Hepatocyte (in vitro differentiated cells): ENCODE data around the gene FALEC. TPM values are rescaled to one million over a fixed set of nuclear protein-coding genes. Genes with fewer than 3 reads are reported as not detected.

ENCODE experiments used
- DNase-seq: peaks from one replicate; pipeline ENCODE4 v3.0.0-alpha.2; 2016; ENCODE audit warnings: low spot score
- H2AFZ ChIP-seq: fragments of 200-600 bp; sonication (generic); 2 replicates; pipeline ENCODE4 v1.6.0; 2016; ENCODE audit warnings: antibody characterized with exemption, mild to moderate bottlenecking
- H3K27ac ChIP-seq: fragments of 200-600 bp; sonication (generic); 2 replicates; pipeline ENCODE4 v1.5.1; 2016; ENCODE audit warnings: mild to moderate bottlenecking
- H3K27me3 ChIP-seq: fragments of 200-600 bp; sonication (generic); 2 replicates; pipeline ENCODE4 v1.6.1; 2016
- H3K36me3 ChIP-seq: fragments of 200-600 bp; sonication (generic); replicated peaks from 2 replicates; pipeline ENCODE4 v1.5.1; 2016; ENCODE audit warnings: low read depth; ENCODE audit not compliant: insufficient read depth
- H3K4me1 ChIP-seq: fragments of 200-600 bp; sonication (generic); 2 replicates; pipeline ENCODE4 v1.5.1; 2016; ENCODE audit warnings: mild to moderate bottlenecking, moderate library complexity; ENCODE audit not compliant: insufficient read depth
- H3K4me2 ChIP-seq: fragments of 200-600 bp; sonication (generic); 2 replicates; pipeline ENCODE4 v1.6.0; 2016
- H3K4me3 ChIP-seq: fragments of 200-600 bp; sonication (generic); 2 replicates; pipeline ENCODE4 v1.5.1; 2016; ENCODE audit warnings: mild to moderate bottlenecking
- H3K79me2 ChIP-seq: fragments of 200-600 bp; sonication (generic); 2 replicates; pipeline ENCODE4 v1.6.0; 2017; ENCODE audit warnings: mild to moderate bottlenecking
- H3K9me2 ChIP-seq: fragments of 200-600 bp; sonication (generic); replicated peaks from 2 replicates; pipeline ENCODE4 v1.6.0; 2017; ENCODE audit warnings: mild to moderate bottlenecking; ENCODE audit not compliant: insufficient read depth
- H3K9me3 ChIP-seq: fragments of 200-600 bp; sonication (generic); 2 replicates; pipeline ENCODE4 v1.5.1; 2016; ENCODE audit warnings: low read depth, mild to moderate bottlenecking
- H4K20me1 ChIP-seq: fragments of 200-600 bp; sonication (generic); 2 replicates; pipeline ENCODE4 v1.6.0; 2016; ENCODE audit warnings: mild to moderate bottlenecking; ENCODE audit not compliant: insufficient read depth, poor library complexity, severe bottlenecking
- EZH2 ChIP-seq: fragments of 200-600 bp; sonication (generic); IDR thresholded peaks from 2 replicates; pipeline ENCODE4 v1.6.1; 2016; ENCODE audit warnings: antibody characterized with exemption, mild to moderate bottlenecking, borderline replicate concordance
- EZH2phosphoT487 ChIP-seq: fragments of 200-600 bp; sonication (generic); IDR thresholded peaks from one replicate; pipeline ENCODE4 v1.6.1; 2018; ENCODE audit warnings: antibody characterized with exemption, mild to moderate bottlenecking, low read depth, moderate library complexity; ENCODE audit not compliant: unreplicated experiment, severe bottlenecking
- WGBS: methylation state at CpG from one replicate; pipeline ENCODE4 v1.1.6; 2016; ENCODE audit warnings: low lambda C conversion rate; ENCODE audit errors: missing lambda C conversion rate; 5-methylcytosine and 5-hydroxymethylcytosine counted together
- polyA plus RNA-seq: library from polyadenylated mRNA; unstranded; fragments of >200 nt; fragmentation: Nextera tagmentation; extraction: Ambion mirVana; gene quantifications from 2 replicates; pipeline ENCODE4 v1.2.1, GENCODE V29; 2016
- total RNA-seq: library from RNA; depleted of rRNA; stranded (reverse); fragments of >200 nt; gene quantifications from 2 replicates; pipeline ENCODE4 v1.2.3, GENCODE V29; 2014
- TF ChIP-seq, protein P1 (sequence below): fragments of 200-600 bp; sonication (generic); IDR thresholded peaks from 2 replicates; pipeline ENCODE4 v1.5.1; 2016; ENCODE audit warnings: antibody characterized with exemption, mild to moderate bottlenecking; ENCODE audit not compliant: poor library complexity

The FALEC gene
- total and polyA plus RNA-seq, 2 experiments from 2014 or later, result 0.39 TPM; not detected in 1

DNA sequence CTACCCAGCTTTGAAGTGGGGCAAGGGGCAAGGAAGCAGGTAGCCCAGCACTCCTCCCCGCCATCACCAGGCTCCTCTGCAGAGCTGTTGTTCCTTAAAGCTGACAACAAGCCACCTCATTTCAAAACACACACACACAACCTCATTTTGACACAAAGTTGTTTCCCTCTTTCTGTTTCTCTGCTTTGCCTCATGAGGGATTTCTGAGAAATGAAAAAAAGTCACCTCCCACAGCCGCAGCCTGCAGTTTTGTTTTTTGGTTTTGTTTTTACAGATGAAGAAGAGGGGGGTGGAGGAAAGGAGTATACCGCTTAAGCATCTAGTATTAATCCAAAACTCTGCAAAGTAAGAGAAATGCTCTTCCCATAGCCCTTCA lies 51.8 kb downstream of the FALEC start:
- H3K9me2 ChIP-seq, result no peaks in the 10 kb centered on the region
- no peaks in the 10 kb centered on the region for H3K27me3 ChIP-seq
- H3K4me2 ChIP-seq, result peak overlapping the region; percentile 73
- TF ChIP-seq EZH2 (no peak), EZH2phosphoT487 (no peak)
- TF ChIP-seq, protein P1, sequence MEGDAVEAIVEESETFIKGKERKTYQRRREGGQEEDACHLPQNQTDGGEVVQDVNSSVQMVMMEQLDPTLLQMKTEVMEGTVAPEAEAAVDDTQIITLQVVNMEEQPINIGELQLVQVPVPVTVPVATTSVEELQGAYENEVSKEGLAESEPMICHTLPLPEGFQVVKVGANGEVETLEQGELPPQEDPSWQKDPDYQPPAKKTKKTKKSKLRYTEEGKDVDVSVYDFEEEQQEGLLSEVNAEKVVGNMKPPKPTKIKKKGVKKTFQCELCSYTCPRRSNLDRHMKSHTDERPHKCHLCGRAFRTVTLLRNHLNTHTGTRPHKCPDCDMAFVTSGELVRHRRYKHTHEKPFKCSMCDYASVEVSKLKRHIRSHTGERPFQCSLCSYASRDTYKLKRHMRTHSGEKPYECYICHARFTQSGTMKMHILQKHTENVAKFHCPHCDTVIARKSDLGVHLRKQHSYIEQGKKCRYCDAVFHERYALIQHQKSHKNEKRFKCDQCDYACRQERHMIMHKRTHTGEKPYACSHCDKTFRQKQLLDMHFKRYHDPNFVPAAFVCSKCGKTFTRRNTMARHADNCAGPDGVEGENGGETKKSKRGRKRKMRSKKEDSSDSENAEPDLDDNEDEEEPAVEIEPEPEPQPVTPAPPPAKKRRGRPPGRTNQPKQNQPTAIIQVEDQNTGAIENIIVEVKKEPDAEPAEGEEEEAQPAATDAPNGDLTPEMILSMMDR, result no peak
- H2AFZ ChIP-seq, result no peak overlapping the region
- H3K4me1 ChIP-seq, result peaks cover 71% of the 10 kb centered on the region
- H3K79me2 ChIP-seq, result peaks cover 76% of the 10 kb centered on the region
- peak overlapping the region; percentile 91 for H3K27ac ChIP-seq
- WGBS, result 34% methylated on average over 3 of the region's 3 CpGs
- H3K36me3 ChIP-seq, result no peaks in the 10 kb centered on the region
- no peak overlapping the region for H3K4me3 ChIP-seq
- peak; percentile 15 for DNase-seq
- no peaks in the 10 kb centered on the region for H3K9me3 ChIP-seq
- peaks cover 6% of the 10 kb centered on the region for H4K20me1 ChIP-seq

DNA sequence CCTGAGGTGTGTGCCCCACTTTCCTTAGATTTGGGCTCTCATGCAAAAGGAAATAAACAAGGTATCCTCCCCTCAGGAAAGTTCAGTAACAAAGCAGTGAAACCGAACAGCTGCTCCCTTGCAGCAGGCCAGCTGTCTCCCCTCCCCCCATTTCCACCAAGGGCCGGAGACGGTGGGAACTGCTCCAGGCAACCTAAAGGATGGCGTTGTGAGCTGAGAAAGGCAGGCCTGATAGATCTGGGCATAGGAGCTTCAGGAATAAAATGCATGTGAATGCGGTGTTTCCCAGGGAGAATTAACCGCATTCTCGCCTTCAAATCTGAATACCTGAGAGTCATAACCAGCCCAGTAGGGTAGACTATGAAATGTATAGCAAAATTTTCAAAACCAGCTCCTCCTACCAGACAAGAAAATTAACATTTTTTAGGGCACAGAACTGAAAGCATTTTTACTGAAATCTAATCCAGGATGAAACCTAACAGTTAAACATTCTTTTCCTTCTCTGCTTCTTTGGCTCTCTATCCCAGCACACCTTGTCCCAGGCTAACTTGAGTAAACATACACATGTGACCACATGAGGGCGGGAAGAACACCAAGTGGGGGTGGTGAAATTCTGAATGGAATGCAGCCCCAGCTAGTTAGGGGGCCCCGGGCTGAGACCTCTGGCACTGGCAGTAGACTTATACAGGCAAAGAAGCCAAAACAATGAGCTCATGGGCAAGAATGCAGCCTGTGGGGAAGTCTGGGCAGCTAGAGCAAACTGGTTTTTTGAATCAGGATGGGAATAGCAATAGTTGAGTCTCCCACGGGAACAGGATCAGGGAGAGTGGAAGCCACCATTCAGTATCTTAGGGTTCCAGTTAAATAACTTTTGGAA lies 52.4 kb downstream of the FALEC start:
- DNase-seq, result peak; percentile 94
- H3K4me1 ChIP-seq, result peaks cover 71% of the 10 kb centered on the region

DNA sequence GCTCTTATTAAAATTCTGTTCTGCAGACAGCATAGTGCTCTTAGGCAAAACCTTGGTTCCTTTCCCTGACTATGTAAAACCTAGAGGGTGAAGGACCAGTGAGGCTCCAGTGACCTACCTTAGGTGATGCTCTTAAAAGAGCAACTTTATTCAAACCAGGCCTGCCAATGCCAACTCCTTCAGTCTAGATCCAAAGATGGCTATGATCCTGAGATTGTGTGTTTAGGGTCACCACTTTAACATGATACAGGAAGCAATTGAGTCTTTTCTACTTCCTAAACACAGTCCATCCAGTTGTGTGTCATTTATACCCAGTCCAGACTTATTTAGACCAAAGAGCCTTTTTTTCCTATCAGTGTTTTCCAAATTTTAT lies 53.0 kb downstream of the FALEC start:
- peaks cover 18% of the 10 kb centered on the region for H4K20me1 ChIP-seq

More for the DNA sequence above, 52.4 kb downstream of the FALEC start:
- peak overlapping the region; percentile 73 for H3K4me2 ChIP-seq
- H3K9me2 ChIP-seq, result no peaks in the 10 kb centered on the region
- H3K9me3 ChIP-seq, result no peaks in the 10 kb centered on the region
- TF ChIP-seq, protein P1, result no peak
- no peak for TF ChIP-seq EZH2
- no peak for TF ChIP-seq EZH2phosphoT487
- no peak overlapping the region for H3K4me3 ChIP-seq
- no peak overlapping the region for H2AFZ ChIP-seq
- H3K27ac ChIP-seq, result peak overlapping the region; percentile 91
- H3K27me3 ChIP-seq, result no peaks in the 10 kb centered on the region
- peaks cover 12% of the 10 kb centered on the region for H4K20me1 ChIP-seq
- WGBS, result 2% methylated on average over 10 of the region's 10 CpGs
- H3K79me2 ChIP-seq, result peaks cover 77% of the 10 kb centered on the region
- no peaks in the 10 kb centered on the region for H3K36me3 ChIP-seq

More for the DNA sequence above, 53.0 kb downstream of the FALEC start:
- no peaks in the 10 kb centered on the region for H3K27me3 ChIP-seq
- no peak overlapping the region for H2AFZ ChIP-seq
- peaks cover 71% of the 10 kb centered on the region for H3K4me1 ChIP-seq
- no peak for TF ChIP-seq EZH2
- TF ChIP-seq EZH2phosphoT487, result no peak
- TF ChIP-seq, protein P1, result no peak
- H3K79me2 ChIP-seq, result peaks cover 77% of the 10 kb centered on the region
- H3K27ac ChIP-seq, result peak overlapping the region; percentile 91
- H3K36me3 ChIP-seq, result no peaks in the 10 kb centered on the region
- H3K4me2 ChIP-seq, result peak overlapping the region; percentile 73
- no peak for DNase-seq
- H3K9me3 ChIP-seq, result no peaks in the 10 kb centered on the region
- no peaks in the 10 kb centered on the region for H3K9me2 ChIP-seq
- H3K4me3 ChIP-seq, result no peak overlapping the region
